K562 (cell line): ENCODE measurements around the gene ZNF180. TPM values are rescaled to one million over a fixed set of nuclear protein-coding genes. Genes with fewer than 3 reads are reported as not detected.

Source experiments
- JUND ChIP-seq, 2 experiments: IDR thresholded peaks; 2 replicates in 1 of 2; 3 replicates in 1 of 2; pipeline ENCODE4 v1.6.1; 2011; ENCODE audit warnings: borderline replicate concordance in 2 of 2, low read depth in 2 of 2, low read length in 2 of 2, improper control_type of control experiment in 1 of 2, missing biosample characterization in 1 of 2, missing genetic modification characterization in 1 of 2, missing genetic modification reagents in 1 of 2
- KAT2B ChIP-seq: IDR thresholded peaks from one replicate; pipeline ENCODE4 v1.6.1; 2012; ENCODE audit warnings: low read depth, mild to moderate bottlenecking, control low read depth, inconsistent platforms, low read length, moderate library complexity
- MTA1 ChIP-seq: fragments of 450-650 bp; IDR thresholded peaks from 2 replicates; pipeline ENCODE4 v1.6.1; 2017; ENCODE audit warnings: borderline replicate concordance
- PPARD ChIP-seq: fragments of 250-450 bp; sonication (Bioruptor Pico); IDR thresholded peaks from 2 replicates; pipeline ENCODE4 v1.8.0; 2022; ENCODE audit warnings: inconsistent platforms, mild to moderate bottlenecking, moderate library complexity
- ZNF280B ChIP-seq: fragments of 250-450 bp; sonication (Bioruptor Pico); IDR thresholded peaks from 2 replicates; pipeline ENCODE4 v1.5.1; 2021; ENCODE audit warnings: mild to moderate bottlenecking
- ZNF518B ChIP-seq: fragments of 250-450 bp; sonication (Bioruptor Pico); IDR thresholded peaks from 2 replicates; pipeline ENCODE4 v1.5.0; 2021; ENCODE audit warnings: mild to moderate bottlenecking, moderate library complexity
- polyA plus RNA-seq, 8 experiments: library from polyadenylated mRNA; depleted of rRNA in 4 of 8; stranded (reverse) in 5 of 8; unstranded in 3 of 8; fragments of >200 nt; fragmentation: Nextera tagmentation in 2 of 8; fragmentation: Illumina TruSeq in 1 of 8; extraction: Ambion mirVana in 2 of 8; extraction: Trizol in 1 of 8; gene quantifications; 2 replicates each; pipeline versions ENCODE4 v1.2.1 to v1.2.3, GENCODE V29; 2011 to 2014; ENCODE audit warnings: inconsistent platforms in 1 of 8, missing spikeins in 1 of 8
- total RNA-seq, 7 experiments: library from RNA; depleted of rRNA in 6 of 7; stranded (reverse); fragments of >200 nt in 6 of 7; fragmentation: Illumina TruSeq in 2 of 7; extraction: Trizol in 2 of 7; gene quantifications; 2 replicates each; pipeline versions ENCODE4 v1.2.1 to v1.2.3, GENCODE V29; 2011 to 2021; ENCODE audit warnings: low replicate concordance in 1 of 7

Gene ZNF180
- total and polyA plus RNA-seq, 9 of the 15 experiments (the other 6 are each of a cell fraction or from before 2014, with no cell fraction given) = 1.8 to 8.7 (median 5.9) TPM

- TF ChIP-seq MTA1 (no peak), KAT2B (no peak), ZNF518B (CRISPR knock-in tag) (no peak), PPARD (CRISPR knock-in tag) (no peak), ZNF280B (no peak), JUND (IDR thresholded peaks at IDR 0.05; ENCODE audit: borderline replicate concordance, low read depth, low read length) (no peak), JUND (tag; IDR thresholded peaks at IDR 0.05; ENCODE audit: borderline replicate concordance, low read depth, low read length) (no peak)
These were observed 1.3 kb downstream of the ZNF180 start (continued) for GRCh38 chr19:44498988-44499387.
